Muscle layer of duodenum (tissue), 2 donors: ENCODE measurements around the gene MEGF10.
A peak's percentile ranks its signal among the peaks of the same experiment; 100 is the strongest.
"Not testable (repeated sequence)": the region's sequence is repeated elsewhere in the genome, so short reads cannot be mapped to it uniquely, and the experiment has no call there.

ENCODE experiments used
- H3K27ac ChIP-seq: one replicate; pipeline ENCODE4 v1.7.0; 2013; ENCODE audit warnings: mild to moderate bottlenecking, low read length
- H3K27me3 ChIP-seq: one replicate; pipeline ENCODE4 v1.7.0; 2013; ENCODE audit warnings: low read depth, mild to moderate bottlenecking, control low read depth, low read length
- H3K36me3 ChIP-seq, 2 donors: one replicate each; pipeline ENCODE4 v1.7.0; 2013; ENCODE audit warnings: low read length in 2 of 2, control low read depth in 1 of 2, mild to moderate bottlenecking in 1 of 2; ENCODE audit not compliant: insufficient read depth in 2 of 2, control insufficient read depth in 1 of 2
- H3K4me1 ChIP-seq, 2 donors: one replicate each; pipeline ENCODE4 v1.7.0; 2013; ENCODE audit warnings: low read length in 2 of 2, mild to moderate bottlenecking in 2 of 2, control low read depth in 1 of 2, moderate library complexity in 1 of 2; ENCODE audit not compliant: insufficient read depth in 2 of 2, control insufficient read depth in 1 of 2
- H3K4me3 ChIP-seq, 2 donors: one replicate each; pipeline ENCODE4 v1.7.0; 2013; ENCODE audit warnings: low read length in 2 of 2, low read depth in 1 of 2, mild to moderate bottlenecking in 1 of 2
- H3K9me3 ChIP-seq, 2 donors: one replicate each; pipeline ENCODE4 v1.7.0; 2013; ENCODE audit warnings: low read length in 2 of 2, control low read depth in 1 of 2, mild to moderate bottlenecking in 1 of 2; ENCODE audit not compliant: control insufficient read depth in 1 of 2
- donor health status: healthy.

The MEGF10 gene

DNA sequence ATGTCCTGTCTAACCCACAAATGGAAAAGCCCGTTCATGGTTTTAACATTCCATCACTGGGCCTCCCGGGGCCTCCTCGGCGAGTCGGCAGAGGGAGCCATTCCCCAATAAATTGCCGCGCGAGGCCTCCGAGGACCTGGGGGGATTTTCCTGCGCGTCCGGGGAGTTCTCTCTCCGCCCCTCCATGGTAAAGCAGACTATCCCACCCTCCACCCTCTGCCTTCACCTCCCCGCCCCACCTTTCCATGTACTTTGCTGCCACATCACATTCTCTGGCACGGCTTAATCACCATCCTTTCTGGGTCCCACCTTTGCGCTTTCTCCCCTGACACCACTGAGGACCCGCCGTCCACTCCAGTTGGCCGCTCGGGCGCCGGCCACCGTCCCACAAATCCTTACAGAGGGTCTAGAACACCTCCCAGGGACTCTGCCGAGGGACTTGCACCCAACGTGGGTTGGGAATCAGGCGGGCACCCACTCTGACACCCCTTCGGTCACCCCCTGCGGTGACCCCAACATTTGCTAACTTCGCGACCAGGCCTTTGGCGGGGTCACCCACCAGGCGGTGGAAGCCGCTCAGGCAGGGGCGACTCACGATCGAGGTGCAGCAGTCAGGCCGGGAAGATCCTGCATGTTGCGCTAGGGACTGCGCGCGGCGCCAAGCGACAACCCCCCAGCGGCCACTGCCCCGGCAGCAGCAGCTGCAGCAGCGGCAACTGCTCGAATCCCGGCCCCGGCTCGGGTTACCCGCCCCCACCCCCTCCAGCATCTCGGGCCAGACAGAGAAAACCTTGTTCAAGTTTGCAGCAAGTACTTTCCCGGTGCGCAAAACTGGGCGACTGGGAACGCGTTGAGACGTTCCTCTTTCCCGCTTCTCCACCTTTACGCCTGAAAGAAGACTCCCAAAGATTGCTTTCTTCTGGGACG is at the start of gene MEGF10:
MEGF10 (plus strand) TSS at position 778 of the 927 bp plus-strand sequence. CDS start 40,513 bp downstream, outside the sequence.
- Histone ChIP-seq H3K4me1 (peaks cover 0 to 8% of the 10 kb centered on the region in 2 donors), H3K4me3 (peak within 1 kb of the TSS; percentile 41 to 64), H3K27ac (no peak within 1 kb of the TSS), H3K36me3 (no peaks in the 10 kb centered on the region), H3K27me3 (peaks cover 6% of the 10 kb centered on the region), H3K9me3 (peaks cover 0 to 2% of the 10 kb centered on the region in 2 donors)

DNA sequence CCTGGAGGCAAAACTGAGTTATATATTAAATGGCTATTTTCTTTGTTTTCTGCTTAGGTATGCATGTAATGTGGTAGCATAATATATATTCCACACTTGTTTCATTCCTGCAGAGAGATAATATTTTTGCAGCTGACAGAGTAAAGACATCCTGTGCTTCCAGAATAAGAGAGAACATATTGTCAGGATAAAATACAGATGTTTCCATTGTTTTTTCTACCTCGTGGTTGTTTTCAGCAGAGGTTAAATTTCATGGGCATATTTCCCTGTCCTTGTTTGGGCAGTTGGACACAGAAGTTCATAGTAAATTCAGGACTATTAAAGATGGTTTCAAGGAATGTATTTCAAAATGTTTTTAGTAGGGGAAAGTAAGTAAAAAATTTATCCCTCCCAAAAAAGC is 47.6 kb upstream of the MEGF10 start:
- Histone ChIP-seq H3K4me1 (no peaks in the 10 kb centered on the region), H3K27me3 (no peaks in the 10 kb centered on the region), H3K4me3 (no peak overlapping the region), H3K36me3 (no peaks in the 10 kb centered on the region), H3K9me3 (peaks cover 6 to 7% of the 10 kb centered on the region in 2 donors), H3K27ac (no peak overlapping the region)

- H3K9me3 ChIP-seq = peaks cover 0 to 14% of the 10 kb centered on the region in 2 donors
- H3K27ac ChIP-seq = no peak overlapping the region
- H3K27me3 ChIP-seq = no peaks in the 10 kb centered on the region
- H3K4me1 ChIP-seq = no peaks in the 10 kb centered on the region
- no peaks in the 10 kb centered on the region for H3K36me3 ChIP-seq
- no peak overlapping the region for H3K4me3 ChIP-seq
These were observed 35.8 kb upstream of the MEGF10 start for GRCh38 chr5:127254729-127255284.

DNA sequence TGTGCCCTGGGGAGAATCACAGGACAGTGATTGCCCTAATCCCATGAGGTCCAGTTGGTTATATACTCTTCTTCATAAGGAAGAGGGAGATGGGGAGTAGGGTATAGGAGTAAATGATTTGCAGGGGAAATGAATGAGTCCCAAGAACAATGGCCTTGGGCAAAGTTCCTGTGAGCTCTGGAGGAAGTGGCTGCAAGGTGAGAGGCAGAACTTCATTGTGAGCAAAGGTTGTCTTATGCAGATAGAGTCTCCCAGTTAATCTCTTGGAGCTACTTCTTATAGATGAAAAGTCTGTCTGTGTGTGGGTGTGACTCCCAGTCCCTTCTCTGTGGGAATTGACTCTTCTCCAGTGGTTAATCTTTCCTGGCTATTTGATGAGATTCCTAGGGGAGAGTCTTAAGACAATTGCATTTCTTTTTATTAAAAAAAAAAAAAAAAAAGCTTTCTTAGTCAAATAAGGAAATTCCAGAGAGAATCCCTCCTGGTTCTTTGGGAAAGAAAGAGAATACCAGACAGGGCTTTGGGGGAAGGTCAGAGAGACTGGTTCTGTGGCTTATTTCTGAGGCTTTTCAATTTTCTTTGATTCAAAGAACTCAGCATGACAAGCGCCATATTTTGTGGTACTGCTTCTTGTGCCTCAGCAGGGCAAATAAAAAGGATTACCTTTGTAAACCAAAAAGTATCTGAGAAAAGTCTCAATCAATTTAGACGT is 33.6 kb upstream of the MEGF10 start:
- H3K27me3 ChIP-seq = no peaks in the 10 kb centered on the region
- no peaks in the 10 kb centered on the region for H3K36me3 ChIP-seq
- H3K9me3 ChIP-seq = peaks cover 0 to 14% of the 10 kb centered on the region in 2 donors

DNA sequence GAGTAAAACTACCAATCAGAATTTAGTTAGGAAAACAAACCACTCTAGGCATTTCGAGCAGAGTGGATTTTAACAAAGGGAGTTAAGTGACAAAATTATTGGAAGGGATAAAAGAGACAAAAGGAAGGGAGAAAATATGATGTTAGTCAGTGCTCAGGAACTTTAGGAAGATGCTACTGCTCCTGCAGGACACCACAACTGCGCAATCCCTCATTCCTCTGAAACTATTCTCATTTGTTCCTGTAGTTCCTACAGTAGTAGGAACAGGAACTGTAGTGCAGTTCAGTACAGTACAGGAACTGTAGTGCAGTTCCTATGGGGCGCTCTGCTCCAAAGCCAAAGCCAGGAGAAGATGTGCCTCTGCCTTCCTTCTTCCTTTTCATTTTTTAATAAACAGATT is 29.9 kb upstream of the MEGF10 start:
- peaks cover 0 to 2% of the 10 kb centered on the region in 2 donors for H3K9me3 ChIP-seq
- H3K4me3 ChIP-seq = no peak overlapping the region
- H3K4me1 ChIP-seq = peaks cover 0 to 3% of the 10 kb centered on the region in 2 donors
- no peaks in the 10 kb centered on the region for H3K27me3 ChIP-seq
- no peaks in the 10 kb centered on the region for H3K36me3 ChIP-seq
- no peak overlapping the region for H3K27ac ChIP-seq

More for the DNA sequence above, 33.6 kb upstream of the MEGF10 start:
- no peaks in the 10 kb centered on the region for H3K4me1 ChIP-seq
- H3K4me3 ChIP-seq = no peak overlapping the region
- no peak overlapping the region for H3K27ac ChIP-seq

DNA sequence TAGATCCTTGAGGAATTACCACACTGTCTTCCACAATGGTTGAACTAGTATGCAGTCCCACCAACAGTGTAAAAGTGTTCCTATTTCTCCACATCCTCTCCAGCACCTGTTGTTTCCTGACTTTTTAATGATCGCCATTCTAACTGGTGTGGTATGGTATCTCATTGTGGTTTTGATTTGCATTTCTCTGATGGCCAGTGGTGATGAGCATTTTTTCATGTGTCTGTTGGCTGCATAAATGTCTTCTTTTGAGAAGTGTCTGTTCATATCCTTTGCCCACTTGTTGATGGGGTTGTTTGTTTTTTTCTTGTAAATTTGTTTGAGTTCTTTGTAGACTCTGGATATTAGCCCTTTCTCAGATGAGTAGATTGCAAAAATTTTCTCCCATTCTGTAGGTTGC is 25.1 kb upstream of the MEGF10 start:
- H3K4me3 ChIP-seq, H3K27ac ChIP-seq, H3K27me3 ChIP-seq, H3K4me1 ChIP-seq, H3K9me3 ChIP-seq, H3K36me3 ChIP-seq: not testable (repeated sequence)

DNA sequence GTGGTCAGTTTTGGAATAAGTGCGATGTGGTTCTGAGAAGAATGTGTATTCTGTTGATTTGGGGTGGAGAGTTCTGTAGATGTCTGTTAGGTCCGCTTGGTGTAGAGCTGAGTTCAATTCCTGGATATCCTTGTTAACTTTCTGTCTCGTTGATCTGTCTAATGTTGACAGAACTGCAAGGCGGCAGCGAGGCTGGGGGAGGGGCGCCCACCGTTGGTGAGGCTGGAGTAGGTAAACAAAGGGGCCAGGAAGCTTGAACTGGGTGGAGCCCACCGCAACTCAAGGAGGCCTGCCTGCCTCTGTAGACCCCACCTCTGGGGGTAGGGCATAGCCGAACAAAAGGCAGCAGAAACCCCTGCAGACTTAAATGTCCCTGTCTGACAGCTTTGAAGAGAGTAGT is 22.3 kb upstream of the MEGF10 start:
- H3K27me3 ChIP-seq = not testable (repeated sequence)

GRCh38 chr5:127270713-127271112 is 19.9 kb upstream of the MEGF10 start:
- not testable (repeated sequence) for H3K9me3 ChIP-seq, H3K4me3 ChIP-seq, H3K27me3 ChIP-seq, H3K36me3 ChIP-seq, H3K4me1 ChIP-seq, H3K27ac ChIP-seq

More for the DNA sequence above, 22.3 kb upstream of the MEGF10 start:
- not testable (repeated sequence) for H3K36me3 ChIP-seq, H3K27ac ChIP-seq, H3K4me1 ChIP-seq, H3K9me3 ChIP-seq, H3K4me3 ChIP-seq

GRCh38 chr5:127275641-127276193 is 14.9 kb upstream of the MEGF10 start:
- no peaks in the 10 kb centered on the region for H3K9me3 ChIP-seq
- H3K36me3 ChIP-seq = no peaks in the 10 kb centered on the region
- no peak overlapping the region for H3K27ac ChIP-seq

DNA sequence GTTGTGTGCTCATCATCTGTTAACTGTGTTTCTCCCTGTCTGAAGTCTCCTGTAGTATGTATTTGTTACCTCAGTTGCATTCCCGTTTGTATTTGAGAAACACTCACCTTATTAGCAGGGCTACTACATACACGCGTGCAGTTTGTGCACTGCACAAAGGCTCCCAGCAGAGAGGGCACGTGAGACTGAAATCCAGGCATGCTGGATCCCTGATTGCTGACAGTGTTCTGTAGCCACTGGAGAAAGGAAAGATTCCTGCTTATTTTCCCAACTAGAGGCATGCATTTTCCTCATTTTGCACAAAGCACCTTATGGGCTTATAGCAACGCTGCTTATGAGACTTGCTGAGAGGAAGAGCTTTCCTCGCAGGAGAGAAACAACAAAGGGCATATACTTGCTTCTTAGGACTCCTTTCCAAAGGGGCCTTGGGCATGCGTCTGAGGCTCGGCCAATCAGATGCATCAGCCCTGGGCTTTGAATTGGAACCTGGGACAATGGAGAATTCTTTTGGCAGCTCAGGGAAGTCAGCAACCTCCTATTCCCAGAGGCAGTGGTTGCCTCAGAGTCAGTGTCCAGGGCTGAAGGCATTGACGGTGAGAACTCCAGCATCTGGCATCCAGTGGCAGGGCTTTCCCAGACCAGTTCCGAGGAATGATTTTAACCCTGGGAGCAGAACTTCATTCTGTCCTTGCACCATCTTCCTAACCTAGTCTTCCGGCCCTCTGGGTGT is 9.9 kb upstream of the MEGF10 start:
- no peaks in the 10 kb centered on the region for H3K36me3 ChIP-seq
- H3K4me3 ChIP-seq = no peak overlapping the region
- no peak overlapping the region for H3K27ac ChIP-seq
- no peaks in the 10 kb centered on the region for H3K9me3 ChIP-seq
- H3K4me1 ChIP-seq = no peaks in the 10 kb centered on the region
- no peaks in the 10 kb centered on the region for H3K27me3 ChIP-seq

More at GRCh38 chr5:127275641-127276193, 14.9 kb upstream of the MEGF10 start:
- H3K27me3 ChIP-seq = no peaks in the 10 kb centered on the region
- no peak overlapping the region for H3K4me3 ChIP-seq
- H3K4me1 ChIP-seq = no peaks in the 10 kb centered on the region
